GM10266 (cell line): Measurements from ENCODE around the gene OR13C8.

Experiments used
- DNase-seq: peaks from one replicate; pipeline ENCODE4 v3.0.0; 2012; ENCODE audit errors: extremely low spot score
- TF ChIP-seq, protein P1 (sequence below): IDR thresholded peaks from 2 replicates; pipeline ENCODE4 v1.5.1; 2012; ENCODE audit warnings: mild to moderate bottlenecking, low read depth; ENCODE audit not compliant: control insufficient read depth, insufficient read depth; ENCODE audit errors: missing control alignments

OR13C8 gene

DNA sequence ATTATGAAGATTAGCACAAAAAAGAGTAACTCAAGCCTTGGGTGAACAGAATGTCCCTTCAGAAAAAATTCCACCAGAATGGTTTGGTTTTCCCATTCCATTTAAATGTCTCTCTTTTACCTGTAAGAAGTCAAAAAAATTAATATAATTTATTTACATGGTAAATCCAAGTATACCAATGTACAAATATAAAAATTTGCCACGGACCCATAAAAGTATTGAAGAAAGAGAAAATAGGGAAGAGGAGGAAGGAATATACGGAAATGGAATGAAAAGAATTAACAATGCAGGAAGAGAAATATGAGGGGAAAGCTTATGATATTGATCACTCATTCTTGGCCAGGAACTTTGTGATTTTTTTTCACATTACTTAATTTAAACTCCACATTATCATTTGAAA, 49.1 kb downstream of the OR13C8 start, which contains the start of gene OR13C9:
Gene OR13C9, minus strand, starts transcription at position 101 of the 400 bp plus-strand sequence. Its CDS starts 0 bp downstream, at position 101.
- TF ChIP-seq, protein P1, sequence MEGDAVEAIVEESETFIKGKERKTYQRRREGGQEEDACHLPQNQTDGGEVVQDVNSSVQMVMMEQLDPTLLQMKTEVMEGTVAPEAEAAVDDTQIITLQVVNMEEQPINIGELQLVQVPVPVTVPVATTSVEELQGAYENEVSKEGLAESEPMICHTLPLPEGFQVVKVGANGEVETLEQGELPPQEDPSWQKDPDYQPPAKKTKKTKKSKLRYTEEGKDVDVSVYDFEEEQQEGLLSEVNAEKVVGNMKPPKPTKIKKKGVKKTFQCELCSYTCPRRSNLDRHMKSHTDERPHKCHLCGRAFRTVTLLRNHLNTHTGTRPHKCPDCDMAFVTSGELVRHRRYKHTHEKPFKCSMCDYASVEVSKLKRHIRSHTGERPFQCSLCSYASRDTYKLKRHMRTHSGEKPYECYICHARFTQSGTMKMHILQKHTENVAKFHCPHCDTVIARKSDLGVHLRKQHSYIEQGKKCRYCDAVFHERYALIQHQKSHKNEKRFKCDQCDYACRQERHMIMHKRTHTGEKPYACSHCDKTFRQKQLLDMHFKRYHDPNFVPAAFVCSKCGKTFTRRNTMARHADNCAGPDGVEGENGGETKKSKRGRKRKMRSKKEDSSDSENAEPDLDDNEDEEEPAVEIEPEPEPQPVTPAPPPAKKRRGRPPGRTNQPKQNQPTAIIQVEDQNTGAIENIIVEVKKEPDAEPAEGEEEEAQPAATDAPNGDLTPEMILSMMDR, result no peak
- DNase-seq, result no peak
